CD4-positive, alpha-beta T cell treated with Interleukin-17A for 4 hours (primary cell): ENCODE measurements around the gene PHF21A.
A peak's percentile ranks its signal among the peaks of the same experiment; 100 is the strongest.

Experiments used
- DNase-seq: peaks from one replicate; pipeline ENCODE4 v3.0.0-alpha.2; 2020; ENCODE audit warnings: mixed read lengths

The PHF21A gene

GRCh38 chr11:45930951-45931570 lies 190.2 kb downstream of the PHF21A start:
- no peak for DNase-seq

GRCh38 chr11:45930031-45930794 lies 191.0 kb downstream of the PHF21A start:
- peak; percentile 59 for DNase-seq

GRCh38 chr11:45929486-45930030 lies 191.7 kb downstream of the PHF21A start:
- no peak for DNase-seq

- no peak for DNase-seq
Observed at GRCh38 chr11:45928535-45929215, 192.6 kb downstream of the PHF21A start.

GRCh38 chr11:45927684-45928413 lies 193.4 kb downstream of the PHF21A start:
- no peak for DNase-seq

- DNase-seq = no peak
Observed at GRCh38 chr11:45927332-45927683, 193.9 kb downstream of the PHF21A start.

- no peak for DNase-seq
Observed at GRCh38 chr11:45926536-45927331, 194.5 kb downstream of the PHF21A start.

GRCh38 chr11:45926001-45926401 lies 195.3 kb downstream of the PHF21A start:
- no peak for DNase-seq

- DNase-seq = no peak
Observed at GRCh38 chr11:45925550-45925949, 195.7 kb downstream of the PHF21A start.

- no peak for DNase-seq
Observed at GRCh38 chr11:45924927-45925326, 196.3 kb downstream of the PHF21A start.

GRCh38 chr11:45924036-45924915 lies 197.0 kb downstream of the PHF21A start:
- DNase-seq = no peak

- peak; percentile 40 for DNase-seq
Observed at GRCh38 chr11:45922425-45923082, 198.7 kb downstream of the PHF21A start, which contains the start of gene LARGE2. Gene LARGE2 (plus strand): TSS chr11:45922656. CDS start chr11:45922883, 227 bp downstream.

- DNase-seq = peak; percentile 16
Observed at GRCh38 chr11:45921561-45922424, 199.5 kb downstream of the PHF21A start.

- no peak for DNase-seq
Observed at GRCh38 chr11:45920531-45921477, 200.4 kb downstream of the PHF21A start.

- DNase-seq = no peak
Observed at GRCh38 chr11:45919806-45920530, 201.3 kb downstream of the PHF21A start.

GRCh38 chr11:45918962-45919675 lies 202.1 kb downstream of the PHF21A start:
- no peak for DNase-seq
